HG03521 (cell line): ENCODE data around the gene SLC6A8.
"Not testable (repeated sequence)": the region's sequence is repeated elsewhere in the genome, so short reads cannot be mapped to it uniquely, and the experiment has no call there.

Experiments
- ATAC-seq: cut with Tn5 transposase; IDR thresholded peaks from one replicate; pipeline ENCODE4 v1.9.1; 2021; ENCODE audit warnings: mild to moderate bottlenecking, moderate library complexity; ENCODE audit not compliant: unreplicated experiment

The SLC6A8 gene

DNA sequence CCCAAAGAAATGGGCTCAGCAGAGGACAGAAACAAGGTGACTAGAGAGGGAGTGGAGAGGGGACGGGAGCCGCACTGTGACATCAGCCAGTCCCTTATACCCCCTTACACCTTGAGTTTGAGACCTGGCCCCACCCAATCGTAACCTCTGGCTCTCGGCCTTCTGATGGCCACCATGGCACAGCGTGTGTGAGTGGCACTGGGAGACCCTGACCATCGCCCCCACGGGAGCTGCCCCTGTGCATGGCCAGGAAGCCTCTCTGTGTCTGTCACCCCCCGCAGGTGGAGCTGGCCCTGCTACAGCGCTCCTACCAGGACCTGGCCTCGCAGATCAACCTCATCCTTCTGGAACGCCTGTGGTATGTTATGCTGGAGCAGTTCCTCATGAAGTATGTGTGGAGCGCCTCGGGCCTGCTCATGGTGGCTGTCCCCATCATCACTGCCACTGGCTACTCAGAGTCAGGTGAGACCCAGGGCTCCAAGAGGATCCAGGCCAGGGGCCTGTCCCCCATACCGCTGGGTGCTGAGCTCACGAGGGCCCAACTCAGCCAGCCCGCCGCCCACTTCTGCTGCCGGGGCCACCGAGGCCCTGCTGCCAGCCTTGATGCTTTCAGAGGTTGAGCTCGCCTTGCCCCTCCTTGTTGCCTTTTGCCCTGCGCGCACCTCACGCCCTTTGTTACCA lies 41.4 kb downstream of the SLC6A8 start:
- no peak for ATAC-seq

DNA sequence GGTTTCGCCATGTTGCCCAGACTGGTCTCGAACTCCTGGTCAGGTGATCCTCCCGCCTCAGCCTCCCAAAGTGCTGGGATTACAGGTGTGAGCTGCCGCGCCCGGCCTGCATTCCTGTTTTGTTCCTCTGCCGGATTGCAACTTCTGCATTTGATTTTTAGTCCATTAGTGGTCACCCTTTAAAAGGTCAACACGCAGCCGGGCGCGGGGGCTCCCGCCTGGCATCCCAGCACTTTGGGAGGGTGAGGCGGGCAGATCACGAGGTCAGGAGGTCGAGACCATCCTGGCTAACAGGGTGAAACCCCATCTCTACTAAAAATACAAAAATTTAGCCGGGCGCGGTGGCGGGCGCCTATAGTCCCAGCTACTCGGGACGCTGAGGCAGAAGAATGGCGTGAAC lies 42.4 kb downstream of the SLC6A8 start:
- not testable (repeated sequence) for ATAC-seq

DNA sequence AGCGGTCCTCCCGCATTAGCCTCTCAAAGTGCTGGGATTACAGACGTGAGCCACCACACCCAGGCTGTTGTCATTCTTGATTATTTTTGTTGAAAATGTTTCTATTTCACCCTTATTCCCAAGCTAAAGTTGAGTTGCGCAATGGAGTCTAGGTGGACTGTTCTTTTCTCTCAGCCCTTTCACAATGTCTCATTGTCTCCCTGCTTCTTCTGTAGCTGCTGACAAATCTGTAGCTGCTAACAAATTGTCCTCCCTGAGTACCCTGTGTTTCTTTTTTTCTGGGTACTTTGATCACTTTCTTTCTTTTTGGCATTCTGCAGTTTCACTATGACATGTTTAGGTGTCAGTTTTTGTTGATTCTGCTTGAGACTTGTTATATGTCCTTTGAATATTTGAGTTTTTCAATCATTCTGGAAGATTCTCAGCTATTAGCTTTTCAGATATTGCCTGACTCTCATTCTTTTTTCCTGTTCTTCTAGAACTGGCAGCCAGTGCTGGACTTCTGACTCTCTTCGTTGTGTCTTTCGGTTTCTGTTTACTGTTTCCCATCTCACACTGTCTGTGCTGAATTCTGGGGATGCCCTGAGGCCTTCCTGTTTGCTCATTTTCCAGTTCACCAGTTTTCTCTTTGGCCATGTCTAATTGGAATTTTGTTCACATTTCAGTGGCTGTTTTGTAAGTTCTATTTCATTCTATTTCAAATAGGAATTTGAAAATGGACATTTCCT lies 43.6 kb downstream of the SLC6A8 start:
- no peak for ATAC-seq

DNA sequence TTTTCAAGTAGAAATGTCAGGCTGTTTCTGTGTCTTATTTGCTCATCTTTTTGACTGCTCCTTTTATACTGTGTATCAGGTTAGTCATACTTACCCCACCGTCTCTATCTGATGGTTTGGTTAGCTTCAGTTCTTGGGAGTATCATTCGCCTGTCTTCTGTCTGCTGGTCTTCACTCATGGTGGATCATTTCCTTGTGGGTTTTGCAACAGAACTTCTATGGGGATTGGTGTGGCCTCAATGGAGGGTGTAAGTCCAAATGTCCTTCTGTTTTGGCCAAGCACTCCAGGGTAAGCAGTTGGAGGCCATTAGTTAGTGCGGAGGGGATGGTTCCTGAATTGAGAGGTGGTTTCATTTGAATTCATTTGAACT lies 44.1 kb downstream of the SLC6A8 start:
- ATAC-seq, result no peak

DNA sequence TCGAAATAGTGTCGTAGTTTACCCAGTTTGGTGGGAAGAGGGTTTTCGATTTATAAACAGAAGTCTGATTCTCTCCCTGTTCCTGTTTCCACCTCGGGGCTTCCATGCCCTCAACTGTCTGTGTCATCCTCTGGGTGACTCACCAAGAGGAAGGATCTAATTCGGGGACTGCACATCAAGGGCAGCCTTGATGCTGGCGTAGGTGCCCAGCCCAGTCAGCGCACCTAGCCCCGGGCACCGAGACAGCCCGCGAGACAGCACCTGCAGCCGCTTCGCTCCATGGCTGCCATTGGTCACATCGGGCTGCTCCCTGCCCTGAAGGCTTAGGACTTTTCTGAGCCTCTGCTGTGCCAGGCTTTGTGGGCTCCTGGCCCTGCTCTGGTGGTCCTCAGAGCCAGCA lies 44.7 kb downstream of the SLC6A8 start:
- no peak for ATAC-seq

DNA sequence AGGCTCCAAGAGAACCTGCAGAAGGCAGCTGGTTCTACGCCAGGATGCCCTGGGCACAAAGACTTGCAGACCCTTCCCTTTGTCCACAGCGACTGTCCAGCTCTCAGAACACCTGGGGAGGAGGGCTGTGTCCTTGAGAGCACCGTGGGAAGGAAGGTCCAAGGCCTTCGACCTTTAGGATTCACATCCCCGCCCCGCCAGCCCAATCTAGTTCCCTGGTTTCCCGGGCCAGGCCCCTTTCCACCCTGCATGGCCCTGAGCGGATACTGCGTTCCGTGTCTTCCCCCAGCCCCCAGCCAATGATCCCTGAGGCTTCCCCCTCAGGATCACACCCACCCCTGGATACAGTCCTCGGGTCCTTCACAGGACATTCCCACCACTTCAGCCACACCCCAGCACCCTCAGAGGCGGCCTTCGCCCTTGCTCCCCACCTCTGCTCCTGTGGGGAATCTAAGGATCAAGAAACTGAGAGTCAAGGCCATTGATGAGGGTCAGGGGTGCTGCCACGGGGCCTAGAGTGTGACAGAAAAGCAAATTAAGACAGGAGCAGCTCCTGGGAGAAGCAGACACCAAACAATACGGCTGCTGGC lies 46.0 kb downstream of the SLC6A8 start:
- ATAC-seq, result no peak

DNA sequence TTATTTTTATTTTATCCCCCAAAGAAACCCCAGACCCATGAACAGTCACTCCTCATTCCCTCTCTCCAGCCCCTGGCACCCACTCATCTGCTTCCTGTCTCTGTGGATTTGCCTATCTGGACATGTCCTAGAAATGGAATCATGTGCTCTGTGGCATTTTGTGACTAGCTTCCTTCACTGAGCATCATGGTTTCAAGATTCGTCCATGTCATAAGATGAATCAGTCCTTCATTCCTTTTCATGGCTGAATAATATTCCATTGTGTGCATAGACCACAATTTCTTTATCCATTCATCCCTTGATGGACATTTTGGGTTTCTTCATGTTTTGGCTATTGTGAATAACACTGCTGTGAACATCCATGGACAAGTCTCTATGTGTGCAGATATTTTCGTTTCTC lies 47.1 kb downstream of the SLC6A8 start:
- no peak for ATAC-seq

DNA sequence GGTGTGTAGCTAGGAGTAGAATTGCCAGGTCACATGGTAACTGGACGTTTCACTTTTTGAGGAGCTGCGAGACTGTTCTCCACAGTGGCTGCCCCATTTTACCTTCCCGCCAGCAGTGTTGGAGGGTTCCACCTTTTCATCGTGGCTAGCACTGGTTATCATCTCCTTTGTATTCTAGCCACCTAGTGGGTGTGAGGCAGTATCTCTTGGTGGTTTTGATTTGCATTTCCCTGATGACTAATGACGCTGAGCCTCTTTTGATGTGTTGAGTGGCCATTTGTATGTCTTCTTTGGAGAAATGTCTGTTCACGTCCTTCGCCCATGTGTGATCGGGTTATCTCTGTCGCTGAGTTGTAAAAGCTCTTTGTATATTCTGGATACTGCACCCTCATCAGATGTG lies 47.5 kb downstream of the SLC6A8 start:
- no peak for ATAC-seq

DNA sequence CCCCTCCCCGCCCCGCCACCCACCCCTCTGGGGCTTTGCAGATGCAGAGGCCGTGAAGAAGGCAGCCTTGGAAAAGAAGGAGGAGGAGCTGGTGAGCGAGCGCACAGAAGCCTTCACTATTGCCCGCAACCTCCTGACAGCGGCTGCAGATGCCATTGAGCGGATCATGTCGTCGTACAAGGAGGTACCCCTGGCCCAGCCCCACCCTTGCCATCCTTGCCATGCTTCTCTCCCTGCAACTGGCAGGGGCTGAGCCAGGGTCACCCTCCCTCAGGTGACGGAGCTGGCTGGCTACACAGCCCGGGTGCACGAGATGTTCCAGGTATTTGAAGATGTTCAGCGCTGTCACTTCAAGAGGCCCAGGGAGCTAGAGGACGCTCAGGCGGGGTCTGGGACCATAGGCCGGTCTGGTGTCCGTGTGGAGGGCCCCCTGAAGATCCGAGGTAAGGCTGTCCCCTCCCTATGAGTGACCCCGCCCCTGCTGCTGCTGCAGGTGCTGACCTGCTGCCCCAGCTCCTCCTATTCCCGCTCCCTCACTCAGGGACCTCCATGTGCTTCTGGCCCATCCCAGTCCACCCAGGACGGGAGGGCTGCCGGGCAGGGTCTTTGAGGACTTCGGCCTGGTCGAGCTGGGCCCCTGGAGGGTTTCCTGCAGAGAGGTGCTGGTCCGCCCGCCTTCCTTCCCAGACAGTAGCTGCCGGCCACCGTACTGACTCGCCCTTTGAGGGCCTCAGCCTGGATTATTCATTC lies 48.5 kb downstream of the SLC6A8 start:
- no peak for ATAC-seq

DNA sequence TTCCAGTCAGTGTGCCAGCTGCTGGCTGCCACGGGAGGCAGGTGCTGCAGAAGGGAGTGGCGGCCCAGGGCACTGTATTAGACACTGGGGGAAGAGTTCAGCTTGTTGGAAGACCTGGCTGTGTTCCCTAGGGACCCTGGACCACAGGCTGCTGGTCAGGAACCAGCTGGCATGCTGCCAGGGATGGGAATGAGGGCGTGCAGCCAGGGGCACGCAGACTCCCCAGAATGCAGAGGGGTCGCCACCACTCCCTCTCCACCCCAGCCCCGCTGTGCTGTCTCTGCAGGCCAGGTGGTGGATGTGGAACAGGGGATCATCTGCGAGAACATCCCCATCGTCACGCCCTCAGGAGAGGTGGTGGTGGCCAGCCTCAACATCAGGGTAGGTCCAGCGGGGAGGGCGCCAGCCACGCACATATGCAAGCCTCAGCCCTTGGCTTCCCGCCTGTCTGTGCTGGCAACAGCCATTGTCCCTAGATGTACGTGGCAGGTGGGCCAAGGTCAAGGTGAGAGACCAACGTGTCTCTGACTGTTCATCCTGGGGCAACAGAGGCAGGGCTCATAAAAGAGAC lies 49.2 kb downstream of the SLC6A8 start:
- no peak for ATAC-seq

DNA sequence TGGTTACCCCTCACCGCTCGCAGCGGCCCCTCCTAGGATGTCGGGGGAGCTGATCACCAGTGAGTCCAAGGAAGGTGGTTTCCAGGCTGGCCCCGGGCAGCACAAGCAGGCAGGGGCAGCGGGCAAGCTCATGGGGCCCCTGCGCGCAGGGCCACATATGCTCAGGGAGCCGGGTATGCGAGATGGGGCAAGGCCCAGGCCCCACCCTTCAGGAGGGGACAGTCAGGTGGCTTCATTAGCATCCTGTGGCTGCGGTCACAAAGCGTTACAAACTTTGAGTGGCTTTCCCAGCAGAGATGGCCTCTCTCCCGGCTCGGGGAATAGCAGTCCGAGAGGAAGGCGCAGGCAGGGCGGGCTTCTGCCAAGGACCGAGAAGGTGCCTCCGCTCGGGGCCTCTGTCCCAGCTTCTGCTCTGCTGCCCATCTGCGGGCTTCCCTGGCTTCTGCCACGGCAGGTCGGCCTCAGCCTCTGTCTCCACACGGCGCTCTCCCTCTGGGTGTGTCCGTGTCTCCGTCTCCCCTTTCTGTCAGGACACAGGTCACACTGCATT lies 50.4 kb downstream of the SLC6A8 start:
- no peak for ATAC-seq

DNA sequence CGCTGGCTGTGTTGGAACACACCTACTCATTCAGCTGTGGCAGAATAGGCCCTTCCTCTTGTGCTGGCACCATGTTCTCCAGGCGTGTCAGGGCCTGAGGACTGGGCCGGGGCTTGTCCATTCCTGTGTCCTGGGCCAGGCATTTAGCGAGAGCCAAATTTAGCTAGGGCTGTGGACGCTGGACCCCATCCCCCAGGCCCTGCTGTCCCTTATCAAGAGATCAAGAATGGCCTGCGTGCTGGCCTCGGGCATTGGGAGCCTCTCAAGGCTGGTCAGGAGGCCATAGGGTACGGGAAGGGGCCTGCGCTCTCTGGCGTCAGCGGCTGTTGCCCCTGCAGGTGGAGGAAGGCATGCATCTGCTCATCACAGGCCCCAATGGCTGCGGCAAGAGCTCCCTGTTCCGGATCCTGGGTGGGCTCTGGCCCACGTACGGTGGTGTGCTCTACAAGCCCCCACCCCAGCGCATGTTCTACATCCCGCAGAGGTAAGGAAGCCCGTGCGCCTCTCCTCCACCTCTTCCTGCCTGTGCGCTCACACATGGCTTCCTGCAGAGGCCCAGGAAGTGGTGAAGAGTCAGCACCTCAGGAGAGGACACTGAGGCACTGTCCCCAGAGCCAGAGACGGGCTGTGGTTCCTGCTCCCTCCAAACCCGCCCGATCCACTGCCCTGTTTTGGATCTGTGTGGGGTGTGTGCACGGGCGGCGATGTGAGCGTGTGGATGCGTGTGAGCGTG lies 52.2 kb downstream of the SLC6A8 start:
- no peak for ATAC-seq

DNA sequence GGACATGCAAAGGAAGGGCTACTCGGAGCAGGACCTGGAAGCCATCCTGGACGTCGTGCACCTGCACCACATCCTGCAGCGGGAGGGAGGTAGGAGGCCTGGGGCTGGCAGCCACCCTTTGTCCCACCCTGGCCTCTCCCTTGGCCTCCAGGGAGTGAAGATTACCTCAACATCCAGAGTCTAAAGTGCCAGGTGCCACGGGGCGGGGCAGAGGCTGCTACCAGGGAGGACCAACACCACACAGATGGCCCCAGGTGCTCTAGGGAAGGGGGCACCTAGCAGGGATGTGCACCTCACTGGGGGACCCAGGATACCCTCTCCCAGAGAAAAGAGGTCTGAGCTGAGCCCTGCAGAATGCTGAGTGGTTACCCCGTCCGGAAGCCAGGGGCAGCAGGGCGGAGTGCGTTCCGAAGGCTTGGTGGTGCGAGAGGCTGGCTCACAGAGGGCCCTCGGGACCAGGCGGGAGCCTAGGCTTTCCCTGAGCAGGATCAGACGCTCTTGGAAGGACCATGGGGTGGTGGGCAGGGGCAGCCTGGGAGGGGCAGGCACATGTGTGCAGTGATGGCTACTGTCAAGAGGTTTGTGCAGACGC lies 53.0 kb downstream of the SLC6A8 start:
- ATAC-seq, result no peak

DNA sequence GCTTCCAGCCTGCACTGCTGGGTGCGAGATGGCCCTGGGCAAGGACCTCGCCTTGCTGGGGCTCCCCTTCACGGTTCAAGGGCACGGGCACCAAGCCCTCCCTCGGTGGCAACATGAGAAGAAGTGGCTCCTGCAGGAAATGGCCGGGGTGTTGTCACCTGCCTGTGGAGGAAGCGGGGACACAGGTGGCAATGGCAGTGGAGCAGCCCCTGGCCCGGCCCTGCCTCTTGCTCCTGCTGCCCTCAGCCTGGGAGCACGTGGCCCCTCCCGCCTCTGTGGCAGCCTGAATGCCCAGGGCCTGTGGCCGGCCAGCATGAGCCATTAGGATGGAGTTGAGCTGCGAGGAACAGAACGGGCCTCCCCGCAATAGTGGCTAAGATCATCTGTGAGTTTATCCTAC lies 53.7 kb downstream of the SLC6A8 start:
- no peak for ATAC-seq

DNA sequence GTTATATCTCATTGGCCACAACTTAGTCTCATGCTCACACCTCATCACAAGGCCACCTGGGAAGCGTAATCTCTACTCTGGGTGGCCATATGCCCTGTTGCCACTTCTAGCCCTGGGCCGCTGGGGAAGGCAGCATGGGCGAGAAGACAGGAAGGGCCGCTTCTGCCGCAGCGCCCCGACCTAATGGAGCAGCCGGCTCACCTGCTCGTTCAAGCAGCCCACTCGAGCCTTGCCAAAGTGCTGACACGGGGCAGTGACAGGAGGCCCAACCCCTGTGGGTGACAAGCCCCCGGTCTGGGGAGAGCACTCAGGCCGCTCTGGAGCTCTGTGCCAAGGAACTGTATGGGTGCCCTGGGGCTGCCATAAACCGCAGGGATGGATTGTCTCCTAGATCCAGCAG lies 54.4 kb downstream of the SLC6A8 start:
- not testable (repeated sequence) for ATAC-seq

DNA sequence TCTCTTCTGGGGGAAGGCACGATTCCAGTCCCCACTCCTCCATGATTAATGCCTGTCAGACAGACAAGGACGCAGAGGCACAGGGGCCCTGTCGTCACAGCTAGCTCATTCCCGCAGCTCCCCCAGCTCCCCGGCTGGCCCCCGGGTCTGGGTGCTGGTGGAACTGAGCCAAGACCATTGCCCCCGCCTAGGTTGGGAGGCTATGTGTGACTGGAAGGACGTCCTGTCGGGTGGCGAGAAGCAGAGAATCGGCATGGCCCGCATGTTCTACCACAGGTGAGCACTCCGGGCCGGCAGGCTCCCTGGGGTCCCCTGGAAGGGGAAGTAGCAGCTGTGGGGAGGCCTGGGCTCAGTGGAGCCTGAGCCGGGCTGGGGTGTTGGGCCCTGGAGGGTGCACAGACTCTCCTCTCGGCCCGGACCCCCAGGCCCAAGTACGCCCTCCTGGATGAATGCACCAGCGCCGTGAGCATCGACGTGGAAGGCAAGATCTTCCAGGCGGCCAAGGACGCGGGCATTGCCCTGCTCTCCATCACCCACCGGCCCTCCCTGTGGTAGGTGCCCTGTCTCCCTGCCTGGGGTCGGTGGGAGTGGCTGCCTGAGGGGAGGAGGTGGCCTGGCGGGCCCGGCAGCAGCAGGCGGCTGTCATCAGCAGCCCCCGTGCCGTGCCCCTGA lies 55.2 kb downstream of the SLC6A8 start:
- not testable (repeated sequence) for ATAC-seq

DNA sequence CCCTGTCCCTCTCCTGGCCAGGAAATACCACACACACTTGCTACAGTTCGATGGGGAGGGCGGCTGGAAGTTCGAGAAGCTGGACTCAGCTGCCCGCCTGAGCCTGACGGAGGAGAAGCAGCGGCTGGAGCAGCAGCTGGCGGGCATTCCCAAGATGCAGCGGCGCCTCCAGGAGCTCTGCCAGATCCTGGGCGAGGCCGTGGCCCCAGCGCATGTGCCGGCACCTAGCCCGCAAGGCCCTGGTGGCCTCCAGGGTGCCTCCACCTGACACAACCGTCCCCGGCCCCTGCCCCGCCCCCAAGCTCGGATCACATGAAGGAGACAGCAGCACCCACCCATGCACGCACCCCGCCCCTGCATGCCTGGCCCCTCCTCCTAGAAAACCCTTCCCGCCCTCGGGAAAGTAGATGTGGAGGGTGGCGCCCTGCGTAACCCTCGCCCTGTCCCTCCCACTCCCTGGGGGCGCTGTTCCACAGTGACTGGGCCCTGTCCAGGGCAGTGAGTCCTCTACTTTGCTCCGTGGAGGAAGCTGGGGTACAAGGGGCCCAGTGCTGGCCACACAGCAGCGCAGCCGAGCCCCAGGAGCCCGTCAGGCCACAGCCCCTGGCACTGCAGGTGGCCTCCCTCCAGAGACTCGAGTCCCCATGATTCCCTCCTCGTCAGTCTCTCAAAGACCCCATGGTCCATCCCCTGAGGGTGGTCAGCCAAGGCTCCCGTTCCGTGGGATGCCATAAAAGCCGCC lies 55.9 kb downstream of the SLC6A8 start:
- not testable (repeated sequence) for ATAC-seq

DNA sequence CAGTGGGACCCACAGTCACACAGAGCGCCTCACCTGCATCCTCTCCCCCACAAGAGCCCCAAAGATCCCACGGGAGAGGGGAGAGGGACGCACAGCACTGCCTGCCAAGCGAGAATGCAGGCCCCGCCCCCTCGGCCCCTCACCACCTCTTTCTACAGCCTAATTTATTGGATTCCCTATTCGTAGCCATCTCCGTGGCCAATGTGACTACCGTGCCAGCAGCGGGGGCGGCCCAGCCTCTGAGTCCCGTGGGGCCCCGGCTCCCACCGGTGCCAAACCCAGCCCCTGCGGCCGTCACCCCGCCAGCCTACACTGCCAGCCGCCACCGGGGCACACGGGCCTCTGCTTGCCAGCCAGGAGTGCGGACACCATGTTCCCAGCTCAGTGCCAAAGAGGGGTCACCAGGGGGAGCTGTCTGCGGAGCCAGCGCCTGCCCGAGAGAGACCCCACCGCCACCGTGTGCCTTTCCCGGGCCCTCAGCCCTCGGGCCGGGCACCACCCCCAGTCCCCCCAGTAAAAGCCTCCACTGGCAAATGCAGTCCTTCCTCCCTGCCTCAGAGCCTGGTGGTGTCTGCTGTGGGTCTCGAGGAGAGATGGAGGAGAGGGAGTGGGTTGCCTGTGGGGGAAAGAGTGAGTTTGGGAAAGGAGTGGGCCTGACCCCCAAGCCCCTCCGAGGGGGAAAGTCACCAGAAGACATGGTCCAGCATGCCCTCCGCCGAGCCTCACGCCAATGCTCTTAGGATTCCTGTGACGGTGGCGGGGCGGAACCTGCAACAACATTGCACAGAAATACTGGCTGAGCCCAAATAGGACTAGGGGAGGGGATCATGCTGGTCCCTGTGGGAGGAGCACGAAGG lies 56.7 kb downstream of the SLC6A8 start:
- ATAC-seq, result no peak
